ENCODE results near the gene CCSER2.

DNA sequence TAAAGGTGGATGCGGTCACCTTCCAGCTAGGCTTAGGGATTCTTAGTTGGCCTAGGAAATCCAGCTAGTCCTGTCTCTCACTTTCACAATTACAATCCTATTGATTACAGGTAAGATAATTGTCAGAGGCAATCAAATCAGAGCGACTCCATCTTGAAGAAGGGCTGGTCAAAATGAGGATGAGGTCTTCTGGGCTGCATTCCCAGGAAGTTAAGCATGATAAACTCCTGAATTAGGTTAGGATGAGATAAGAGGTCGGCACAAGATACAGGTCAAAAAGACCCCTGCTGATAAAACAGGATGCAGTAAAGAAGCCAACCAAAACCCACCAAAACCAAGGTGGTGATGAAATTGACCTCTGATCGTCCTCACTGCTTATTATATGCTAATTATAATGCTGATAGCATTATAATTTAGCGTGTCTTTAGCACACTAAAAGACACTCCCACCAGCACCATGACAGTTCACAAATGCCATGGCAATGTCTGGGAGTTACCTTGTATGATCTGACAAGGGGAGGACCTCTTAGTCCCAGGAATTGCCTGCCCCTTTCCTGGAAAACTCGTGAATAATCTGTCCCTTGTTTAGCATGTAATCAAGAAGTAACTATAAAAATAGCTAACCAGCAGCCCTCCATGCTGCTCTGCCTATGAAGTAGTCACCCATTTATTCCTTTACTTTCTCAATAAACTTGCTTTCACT lies 237.6 kb downstream of the CCSER2 start:
- TF ChIP-seq POLR2A (IDR thresholded peaks at IDR 0.05) (no peak), CTCF (IDR thresholded peaks at IDR 0.05) (no peak)
